Nephron (organoid): ENCODE data around the gene ITGA7.
A peak's percentile ranks its signal among the peaks of the same experiment; 100 is the strongest.

Source experiments
- H3K27ac Mint-ChIP-seq, 3 experiments: 2 replicates each; pipeline ENCODE4 v1.8.0; 2020; ENCODE audit warnings: mixed read lengths in 3 of 3, mild to moderate bottlenecking in 2 of 3, moderate library complexity in 1 of 3
- H3K27me3 Mint-ChIP-seq: 2 replicates; pipeline ENCODE4 v1.8.0; 2021; ENCODE audit warnings: low read depth, mild to moderate bottlenecking, moderate library complexity, mixed read lengths
- H3K36me3 Mint-ChIP-seq: 2 replicates; pipeline ENCODE4 v1.8.0; 2020; ENCODE audit warnings: low read depth, mixed read lengths
- H3K4me1 Mint-ChIP-seq: 2 replicates; pipeline ENCODE4 v1.8.0; 2020; ENCODE audit warnings: mixed read lengths
- H3K4me3 Mint-ChIP-seq, 3 experiments: 2 replicates each; pipeline ENCODE4 v1.8.0; 2020; ENCODE audit warnings: mild to moderate bottlenecking in 3 of 3, mixed read lengths in 3 of 3, moderate library complexity in 2 of 3
- H3K9me3 Mint-ChIP-seq: 2 replicates; pipeline ENCODE4 v1.8.0; 2020; ENCODE audit warnings: mixed read lengths
- TF ChIP-seq, protein P1 (sequence below), 3 experiments: fragments of 200-600 bp; sonication (generic); IDR thresholded peaks; one replicate each; pipeline ENCODE4 v1.5.0; 2021; ENCODE audit warnings: antibody characterized with exemption in 3 of 3; ENCODE audit not compliant: unreplicated experiment in 3 of 3

ITGA7 gene

GRCh38 chr12:55745361-55746173 lies 37.9 kb upstream of the ITGA7 start:
- peaks cover 55% of the 10 kb centered on the region for H3K4me1 Mint-ChIP-seq
- no peaks in the 10 kb centered on the region for H3K27me3 Mint-ChIP-seq
- no peaks in the 10 kb centered on the region for H3K9me3 Mint-ChIP-seq
- H3K36me3 Mint-ChIP-seq = peaks cover 30% of the 10 kb centered on the region
- TF ChIP-seq, protein P1, sequence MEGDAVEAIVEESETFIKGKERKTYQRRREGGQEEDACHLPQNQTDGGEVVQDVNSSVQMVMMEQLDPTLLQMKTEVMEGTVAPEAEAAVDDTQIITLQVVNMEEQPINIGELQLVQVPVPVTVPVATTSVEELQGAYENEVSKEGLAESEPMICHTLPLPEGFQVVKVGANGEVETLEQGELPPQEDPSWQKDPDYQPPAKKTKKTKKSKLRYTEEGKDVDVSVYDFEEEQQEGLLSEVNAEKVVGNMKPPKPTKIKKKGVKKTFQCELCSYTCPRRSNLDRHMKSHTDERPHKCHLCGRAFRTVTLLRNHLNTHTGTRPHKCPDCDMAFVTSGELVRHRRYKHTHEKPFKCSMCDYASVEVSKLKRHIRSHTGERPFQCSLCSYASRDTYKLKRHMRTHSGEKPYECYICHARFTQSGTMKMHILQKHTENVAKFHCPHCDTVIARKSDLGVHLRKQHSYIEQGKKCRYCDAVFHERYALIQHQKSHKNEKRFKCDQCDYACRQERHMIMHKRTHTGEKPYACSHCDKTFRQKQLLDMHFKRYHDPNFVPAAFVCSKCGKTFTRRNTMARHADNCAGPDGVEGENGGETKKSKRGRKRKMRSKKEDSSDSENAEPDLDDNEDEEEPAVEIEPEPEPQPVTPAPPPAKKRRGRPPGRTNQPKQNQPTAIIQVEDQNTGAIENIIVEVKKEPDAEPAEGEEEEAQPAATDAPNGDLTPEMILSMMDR (IDR thresholded peaks at IDR 0.05; ENCODE audit: unreplicated experiment in 3 of 3) = no peak
- peak overlapping the region; percentile 88 to 91 (median 90) for H3K4me3 Mint-ChIP-seq
- H3K27ac Mint-ChIP-seq = peak overlapping the region; percentile 81 to 96 (median 95)

GRCh38 chr12:55744340-55745030 lies 36.8 kb upstream of the ITGA7 start:
- peak overlapping the region; percentile 81 to 96 (median 95) for H3K27ac Mint-ChIP-seq
- H3K4me3 Mint-ChIP-seq = peak overlapping the region; percentile 88 to 91 (median 90)
- TF ChIP-seq, protein P1 (IDR thresholded peaks at IDR 0.05; ENCODE audit: unreplicated experiment in 3 of 3) = no peak
- H3K9me3 Mint-ChIP-seq = no peaks in the 10 kb centered on the region
- no peaks in the 10 kb centered on the region for H3K27me3 Mint-ChIP-seq
- peaks cover 22% of the 10 kb centered on the region for H3K36me3 Mint-ChIP-seq
- H3K4me1 Mint-ChIP-seq = peaks cover 55% of the 10 kb centered on the region

- H3K36me3 Mint-ChIP-seq = peaks cover 13% of the 10 kb centered on the region
- peak overlapping the region; percentile 88 to 91 (median 90) for H3K4me3 Mint-ChIP-seq
- TF ChIP-seq, protein P1 (IDR thresholded peaks at IDR 0.05; ENCODE audit: unreplicated experiment in 3 of 3) = no peak
- H3K27me3 Mint-ChIP-seq = no peaks in the 10 kb centered on the region
- H3K4me1 Mint-ChIP-seq = peaks cover 51% of the 10 kb centered on the region
- H3K9me3 Mint-ChIP-seq = no peaks in the 10 kb centered on the region
- peak overlapping the region; percentile 81 to 96 (median 95) for H3K27ac Mint-ChIP-seq
These were observed 36.0 kb upstream of the ITGA7 start for GRCh38 chr12:55743406-55744339.

DNA sequence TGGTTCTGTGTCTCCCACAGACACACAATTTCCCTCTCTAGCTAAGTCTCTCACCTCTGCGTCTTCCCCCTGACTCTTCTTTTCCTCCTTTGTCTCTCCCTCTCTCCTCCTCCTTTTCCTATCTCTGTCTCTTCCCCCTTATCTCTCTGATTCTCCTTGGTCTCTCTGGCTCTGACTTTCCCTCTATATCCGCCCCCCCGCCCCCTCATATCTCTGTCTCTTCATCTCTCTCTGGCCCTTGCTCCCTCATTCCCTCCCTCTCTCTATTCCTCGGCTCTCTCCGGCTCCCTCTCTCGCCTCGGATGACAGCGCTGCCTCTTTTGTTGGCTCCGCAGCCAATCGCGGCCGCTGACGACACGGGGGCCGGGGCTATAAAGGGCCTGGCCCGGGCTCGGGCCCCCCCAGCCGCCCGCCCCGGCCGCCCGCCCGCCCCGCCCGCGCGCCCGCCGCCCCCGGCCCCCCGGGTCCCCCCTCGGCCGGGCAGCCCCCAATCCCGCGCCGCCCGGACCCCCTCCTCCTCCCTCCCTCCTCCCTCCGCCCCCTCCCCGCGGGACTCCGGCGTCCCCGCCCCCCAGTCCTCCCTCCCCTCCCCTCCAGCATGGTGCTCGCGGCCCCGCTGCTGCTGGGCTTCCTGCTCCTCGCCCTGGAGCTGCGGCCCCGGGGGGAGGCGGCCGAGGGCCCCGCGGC lies 35.2 kb upstream of the ITGA7 start, which contains the start of gene GDF11:
TSS of gene GDF11 (plus strand) at position 404 of the 687 bp plus-strand sequence. CDS start at position 599, 195 bp downstream.
- Mint-ChIP-seq H3K27ac (peak within 1 kb of the TSS; percentile 83 to 99 (median 96)), H3K4me1 (peaks cover 55% of the 10 kb centered on the region), H3K9me3 (no peaks in the 10 kb centered on the region), H3K4me3 (peak within 1 kb of the TSS; percentile 88 to 93 (median 91)), H3K27me3 (no peaks in the 10 kb centered on the region), H3K36me3 (peaks cover 7% of the 10 kb centered on the region)
- TF ChIP-seq, protein P1 (IDR thresholded peaks at IDR 0.05; ENCODE audit: unreplicated experiment in 3 of 3) = no peak
